ENCODE measurements around the gene PEX10.

GRCh38 chr1:2405588-2406295 lies 6.6 kb downstream of the PEX10 start:
- TF ChIP-seq CTCF (IDR thresholded peaks at IDR 0.05; ENCODE audit: poor library complexity) (no peak), EZH2phosphoT487 (IDR thresholded peaks at IDR 0.05; ENCODE audit: low read depth, severe bottlenecking, unreplicated experiment) (no peak), EZH2 (IDR thresholded peaks at IDR 0.05; ENCODE audit: borderline replicate concordance) (no peak)

Measured in hepatocyte (in vitro differentiated cells).